K562 (cell line): ENCODE measurements around the gene CEP192. TPM values are rescaled to one million over a fixed set of nuclear protein-coding genes. Genes with fewer than 3 reads are reported as not detected.

Experiments
- ATF6 ChIP-seq: sonication (generic); formaldehyde crosslinking; IDR thresholded peaks from 2 replicates; pipeline ENCODE4 v1.4.0; 2020; ENCODE audit warnings: mild to moderate bottlenecking, missing genetic modification reagents
- CBX3 ChIP-seq, 2 experiments: IDR thresholded peaks; 1 replicate in 1 of 2; 2 replicates in 1 of 2; pipeline ENCODE4 v1.6.1; 2012; ENCODE audit warnings: inconsistent platforms in 2 of 2, low read length in 2 of 2, borderline replicate concordance in 1 of 2, control low read depth in 1 of 2
- CCAR2 ChIP-seq: fragments of 200-400 bp; formaldehyde crosslinking; IDR thresholded peaks from 2 replicates; pipeline ENCODE4 v1.6.1; 2017; ENCODE audit warnings: mild to moderate bottlenecking, low read depth, low read length
- CTCF ChIP-seq, 3 experiments: IDR thresholded peaks in 2 of 3; conservative IDR thresholded peaks in 1 of 3; 2 replicates each; pipeline ENCODE4 v1.5.1; 2011 to 2012; ENCODE audit warnings: low read length in 3 of 3, mild to moderate bottlenecking in 3 of 3, control low read depth in 2 of 3, improper control_type of control experiment in 1 of 3, inconsistent platforms in 1 of 3, low read depth in 1 of 3, mixed read lengths in 1 of 3, moderate library complexity in 1 of 3; ENCODE audit not compliant: insufficient read depth in 2 of 3
- DIDO1 ChIP-seq: fragments of 450-650 bp; IDR thresholded peaks from 2 replicates; pipeline ENCODE4 v1.6.1; 2016; ENCODE audit warnings: low read depth, missing biosample characterization, missing genetic modification characterization
- DNMT1 ChIP-seq: fragments of 450-650 bp; IDR thresholded peaks from 2 replicates; pipeline ENCODE4 v1.6.1; 2016; ENCODE audit warnings: antibody characterized with exemption, mild to moderate bottlenecking
- NRF1 ChIP-seq, 2 experiments: fragments of 450-650 bp; IDR thresholded peaks in 1 of 2; conservative IDR thresholded peaks in 1 of 2; 2 replicates each; pipeline ENCODE4 v1.6.1; 2014; ENCODE audit warnings: mild to moderate bottlenecking in 2 of 2
- POLR2AphosphoS5 ChIP-seq: IDR thresholded peaks from 2 replicates; pipeline ENCODE4 v1.6.1; 2011; ENCODE audit warnings: mild to moderate bottlenecking, low read depth, low read length, moderate library complexity; ENCODE audit not compliant: control insufficient read depth, insufficient read depth
- PTTG1 ChIP-seq: fragments of 450-650 bp; IDR thresholded peaks from 2 replicates; pipeline ENCODE4 v1.6.1; 2016; ENCODE audit warnings: low read depth, mild to moderate bottlenecking, missing genetic modification characterization, missing compliant biosample characterization
- RFX7 ChIP-seq: fragments of 250-450 bp; sonication (Bioruptor Pico); IDR thresholded peaks from 2 replicates; pipeline ENCODE4 v1.5.1; 2021; ENCODE audit warnings: mild to moderate bottlenecking
- RNF219 ChIP-seq: fragments of 250-450 bp; sonication (Bioruptor Pico); IDR thresholded peaks from 2 replicates; pipeline ENCODE4 v1.5.0; 2022; ENCODE audit warnings: mild to moderate bottlenecking
- SAFB2 ChIP-seq: fragments of 200-400 bp; formaldehyde crosslinking; IDR thresholded peaks from 2 replicates; pipeline ENCODE4 v1.6.1; 2018; ENCODE audit warnings: borderline replicate concordance, low read length, low read depth, moderate library complexity; ENCODE audit not compliant: severe bottlenecking
- SLC30A9 ChIP-seq: fragments of 250-450 bp; sonication (Bioruptor Pico); IDR thresholded peaks from 2 replicates; pipeline ENCODE4 v1.8.0; 2022; ENCODE audit warnings: mild to moderate bottlenecking, moderate library complexity
- SNIP1 ChIP-seq: fragments of 450-650 bp; IDR thresholded peaks from 2 replicates; pipeline ENCODE4 v1.7.1; 2017; ENCODE audit warnings: low read depth, mild to moderate bottlenecking
- SP2 ChIP-seq: IDR thresholded peaks from 2 replicates; pipeline ENCODE4 v1.6.1; 2011; ENCODE audit warnings: mild to moderate bottlenecking, low read depth, low read length, moderate library complexity; ENCODE audit not compliant: poor library complexity, severe bottlenecking; ENCODE audit errors: extremely low read depth
- SRSF3 ChIP-seq: fragments of 200-400 bp; formaldehyde crosslinking; IDR thresholded peaks from 2 replicates; pipeline ENCODE4 v1.6.1; 2016; ENCODE audit warnings: mild to moderate bottlenecking, low read length, moderate library complexity; ENCODE audit not compliant: insufficient read depth
- TAF7 ChIP-seq: fragments of 450-650 bp; IDR thresholded peaks from 2 replicates; pipeline ENCODE4 v1.6.1; 2016; ENCODE audit warnings: missing genetic modification characterization, missing compliant biosample characterization
- TCF7L2 ChIP-seq: fragments of 150-350 bp; IDR thresholded peaks from 2 replicates; pipeline ENCODE4 v1.6.1; 2016; ENCODE audit warnings: low read depth, mild to moderate bottlenecking, low read length, moderate library complexity
- ZC3H11A ChIP-seq: IDR thresholded peaks from 2 replicates; pipeline ENCODE4 v1.6.1; 2012; ENCODE audit warnings: low read depth, low read length, improper control_type of control experiment
- ZNF3 ChIP-seq: fragments of 250-450 bp; sonication (Bioruptor Pico); IDR thresholded peaks from 2 replicates; pipeline ENCODE4 v1.5.0; 2021; ENCODE audit warnings: mild to moderate bottlenecking, moderate library complexity
- ZNF445 ChIP-seq: fragments of 250-450 bp; sonication (Bioruptor Pico); IDR thresholded peaks from 2 replicates; pipeline ENCODE4 v1.4.0; 2020; ENCODE audit warnings: low read depth, mild to moderate bottlenecking, moderate library complexity
- ZNF551 ChIP-seq: fragments of 250-450 bp; sonication (Bioruptor Pico); IDR thresholded peaks from 2 replicates; pipeline ENCODE4 v1.5.0; 2021; ENCODE audit warnings: mild to moderate bottlenecking, moderate library complexity
- polyA plus RNA-seq, 8 experiments: library from polyadenylated mRNA; depleted of rRNA in 4 of 8; stranded (reverse) in 5 of 8; unstranded in 3 of 8; fragments of >200 nt; fragmentation: Nextera tagmentation in 2 of 8; fragmentation: Illumina TruSeq in 1 of 8; extraction: Ambion mirVana in 2 of 8; extraction: Trizol in 1 of 8; gene quantifications; 2 replicates each; pipeline versions ENCODE4 v1.2.1 to v1.2.3, GENCODE V29; 2011 to 2014; ENCODE audit warnings: inconsistent platforms in 1 of 8, missing spikeins in 1 of 8
- total RNA-seq, 7 experiments: library from RNA; depleted of rRNA in 6 of 7; stranded (reverse); fragments of >200 nt in 6 of 7; fragmentation: Illumina TruSeq in 2 of 7; extraction: Trizol in 2 of 7; gene quantifications; 2 replicates each; pipeline versions ENCODE4 v1.2.1 to v1.2.3, GENCODE V29; 2011 to 2021; ENCODE audit warnings: low replicate concordance in 1 of 7

The CEP192 gene
- total and polyA plus RNA-seq, 9 of the 15 experiments (the other 6 are each of a cell fraction or from before 2014, with no cell fraction given), result 14.4 to 54.4 (median 35.8) TPM

GRCh38 chr18:12990967-12991820, at the start of gene CEP192 (continued):
- peak; percentile 98 for TF ChIP-seq ATF6
- TF ChIP-seq ZNF445 (CRISPR knock-in tag), result no peak
- no peak for TF ChIP-seq SNIP1
- peak; percentile 95 to 96 for TF ChIP-seq NRF1 (conservative IDR thresholded peaks at IDR 0.05 in 1 of 2, IDR thresholded peaks at IDR 0.05 in 1 of 2)
- TF ChIP-seq RFX7 (CRISPR knock-in tag), result no peak
- no peak for TF ChIP-seq SLC30A9
- peak in 1 of 3 experiments; percentile 20; a peak in 1 of 6 replicates for TF ChIP-seq CTCF (IDR thresholded peaks at IDR 0.05 in 2 of 3, conservative IDR thresholded peaks at IDR 0.05 in 1 of 3; ENCODE audit: insufficient read depth in 2 of 3, low read depth in 1 of 3, low read length in 3 of 3)
- no peak for TF ChIP-seq DIDO1 (tag)
- no peak for TF ChIP-seq DNMT1
- TF ChIP-seq POLR2AphosphoS5, result peak; percentile 81
- TF ChIP-seq PTTG1 (tag), result no peak
- TF ChIP-seq SAFB2, result no peak
- TF ChIP-seq CBX3 (IDR thresholded peaks at IDR 0.05; ENCODE audit: borderline replicate concordance in 1 of 2, low read length in 2 of 2), result peak in 1 of 2 experiments; percentile 58; a peak in 1 of 3 replicates
- no peak for TF ChIP-seq CCAR2
- no peak for TF ChIP-seq ZC3H11A
- TF ChIP-seq SP2, result peak; percentile 60
- TF ChIP-seq SRSF3, result no peak
- no peak for TF ChIP-seq ZNF551 (CRISPR knock-in tag)
- no peak for TF ChIP-seq TCF7L2
- TF ChIP-seq TAF7 (tag), result peak; percentile 37; the same call in 1 of the 2 replicates
- no peak for TF ChIP-seq ZNF3 (CRISPR knock-in tag)
- no peak for TF ChIP-seq RNF219 (CRISPR knock-in tag)
